Measurements from ENCODE around the gene RTN1.

DNA sequence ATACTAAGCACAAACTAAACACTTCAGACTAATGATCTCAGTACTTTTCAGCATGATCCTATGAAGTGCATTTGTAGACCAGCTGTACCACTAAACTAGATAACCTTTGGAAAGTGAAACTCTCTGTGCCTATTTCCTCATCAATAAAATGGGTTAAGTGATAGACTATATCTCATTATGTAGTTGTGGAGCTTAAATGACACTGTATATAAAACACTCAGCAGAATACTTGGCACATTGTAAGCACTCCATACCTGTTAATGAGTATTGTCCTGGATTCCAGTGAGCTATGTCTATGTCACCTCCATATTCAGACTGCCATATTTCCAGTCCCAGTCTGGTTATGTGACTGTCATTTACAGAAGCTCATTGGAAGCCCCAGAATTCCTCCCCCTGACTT is 44.4 kb downstream of the RTN1 start:
- TF ChIP-seq CTCF (IDR thresholded peaks at IDR 0.05; ENCODE audit: low read depth, low read length, poor library complexity, severe bottlenecking) = no peak
- no peak for TF ChIP-seq EZH2phosphoT487 (IDR thresholded peaks at IDR 0.05; ENCODE audit: borderline replicate concordance, low read length)
